ENCODE measurements around the gene SCAMP2. TPM values are rescaled to one million over a fixed set of nuclear protein-coding genes. Genes with fewer than 3 reads are reported as not detected.

Gene SCAMP2
- polyA plus RNA-seq, 2 donors = 58.9 to 62.3 TPM

DNA sequence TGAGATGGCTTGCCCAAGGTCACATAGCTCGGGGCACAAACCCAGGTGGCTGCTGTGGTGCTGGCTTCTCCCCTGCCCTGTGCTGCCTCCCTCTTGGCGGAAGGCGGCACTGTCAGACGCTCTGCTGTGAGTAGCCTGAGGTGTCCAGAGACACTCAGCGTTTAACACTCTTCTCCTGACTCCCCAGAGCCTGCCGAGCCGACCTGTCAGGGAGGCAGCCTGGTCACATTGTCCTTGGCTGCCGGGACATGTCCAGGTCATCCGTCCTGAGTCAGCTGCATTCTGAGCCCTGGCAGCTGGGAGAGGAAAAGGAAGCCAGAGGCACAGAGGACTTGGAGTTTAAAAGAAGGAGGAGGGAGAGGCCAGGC lies 55.8 kb downstream of the SCAMP2 start:
- H3K27me3 ChIP-seq (ENCODE audit: control insufficient read depth in 1 of 2, insufficient read depth in 2 of 2, low read length in 2 of 2) = no peaks in the 10 kb centered on the region
- no peaks in the 10 kb centered on the region for H3K36me3 ChIP-seq (ENCODE audit: control insufficient read depth in 2 of 2, insufficient read depth in 2 of 2, low read length in 1 of 2)
- peak overlapping the region; percentile 38 to 81 for H3K27ac ChIP-seq (ENCODE audit: low read depth in 2 of 2, low read length in 1 of 2)
- H3K4me3 ChIP-seq (ENCODE audit: low read depth in 1 of 2, low read length in 2 of 2) = no peak overlapping the region
- H3K9me3 ChIP-seq (ENCODE audit: control insufficient read depth in 2 of 2, insufficient read depth in 1 of 2, low read depth in 1 of 2, low read length in 1 of 2) = no peaks in the 10 kb centered on the region
- WGBS, 2 donors = 16 to 23% methylated on average over 9 of the region's 9 CpGs
- H3K4me1 ChIP-seq (ENCODE audit: control insufficient read depth in 2 of 2, insufficient read depth in 2 of 2, low read length in 1 of 2) = peaks cover 0 to 28% of the 10 kb centered on the region in 2 donors

DNA sequence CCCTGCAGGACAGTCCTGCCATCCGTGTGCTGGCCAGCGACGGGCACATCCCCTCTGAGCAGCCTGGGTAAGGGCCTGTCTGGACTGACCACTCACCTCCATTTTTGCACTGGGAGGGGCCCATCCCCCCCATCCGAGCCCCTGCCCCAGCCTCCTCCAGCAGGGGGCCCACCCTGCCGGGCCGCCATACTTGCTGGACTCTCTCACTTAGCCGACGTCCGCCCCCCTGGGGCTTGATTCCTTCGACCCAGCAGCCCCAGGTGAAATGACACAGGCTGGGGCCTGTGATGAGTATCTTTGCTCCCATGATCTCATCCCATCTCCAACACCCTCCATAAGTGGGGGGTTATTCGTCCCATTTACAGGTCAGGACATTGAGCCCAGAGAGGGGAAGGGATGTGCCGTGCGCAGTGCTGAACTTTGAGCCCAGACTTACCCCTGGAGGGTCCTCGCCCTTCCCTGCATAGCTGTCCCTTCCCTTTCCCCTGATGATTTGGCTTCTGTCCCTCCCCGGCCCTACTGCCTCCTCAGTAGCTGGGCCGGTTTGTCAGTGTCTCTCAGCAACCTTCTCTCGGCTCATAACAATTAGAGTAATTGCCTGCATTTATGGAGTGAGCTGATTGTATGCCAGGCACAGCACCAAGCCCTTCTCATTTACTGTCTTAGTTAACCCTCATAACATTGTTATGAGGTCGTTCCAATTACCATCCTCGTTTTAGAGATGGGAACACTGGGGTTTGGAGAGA lies 56.4 kb downstream of the SCAMP2 start:
- Histone ChIP-seq H3K27me3 (ENCODE audit: control insufficient read depth in 1 of 2, insufficient read depth in 2 of 2, low read length in 2 of 2) (no peaks in the 10 kb centered on the region), H3K27ac (ENCODE audit: low read depth in 2 of 2, low read length in 1 of 2) (peak overlapping the region; percentile 38 to 81), H3K36me3 (ENCODE audit: control insufficient read depth in 2 of 2, insufficient read depth in 2 of 2, low read length in 1 of 2) (no peaks in the 10 kb centered on the region), H3K4me1 (ENCODE audit: control insufficient read depth in 2 of 2, insufficient read depth in 2 of 2, low read length in 1 of 2) (peaks cover 0 to 28% of the 10 kb centered on the region in 2 donors), H3K4me3 (ENCODE audit: low read depth in 1 of 2, low read length in 2 of 2) (no peak overlapping the region), H3K9me3 (ENCODE audit: control insufficient read depth in 2 of 2, insufficient read depth in 1 of 2, low read depth in 1 of 2, low read length in 1 of 2) (no peaks in the 10 kb centered on the region)
- WGBS, 2 donors = 41 to 43% methylated on average over 19 of the region's 19 CpGs

DNA sequence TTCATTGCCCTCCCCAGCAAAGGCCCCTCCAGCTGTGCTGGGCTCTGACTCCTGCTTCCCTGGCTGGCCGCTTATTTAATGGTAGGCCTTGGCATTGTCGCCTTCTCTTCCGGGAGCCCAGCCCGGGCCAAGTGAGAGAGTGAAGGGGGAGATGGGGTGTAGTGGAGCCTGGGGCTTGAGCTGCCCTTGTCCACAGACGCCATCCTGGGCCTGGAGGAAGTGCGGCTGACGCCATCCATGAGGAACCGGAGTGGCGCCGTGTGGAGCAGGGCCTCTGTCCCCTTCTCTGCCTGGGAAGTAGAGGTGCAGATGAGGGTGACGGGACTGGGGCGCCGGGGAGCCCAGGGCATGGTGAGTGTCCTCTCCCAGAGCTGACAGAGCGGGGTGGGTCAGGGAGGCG lies 57.2 kb downstream of the SCAMP2 start:
- Histone ChIP-seq H3K27me3 (ENCODE audit: control insufficient read depth in 1 of 2, insufficient read depth in 2 of 2, low read length in 2 of 2) (no peaks in the 10 kb centered on the region), H3K4me1 (ENCODE audit: control insufficient read depth in 2 of 2, insufficient read depth in 2 of 2, low read length in 1 of 2) (peaks cover 0 to 28% of the 10 kb centered on the region in 2 donors), H3K4me3 (ENCODE audit: low read depth in 1 of 2, low read length in 2 of 2) (no peak overlapping the region), H3K9me3 (ENCODE audit: control insufficient read depth in 2 of 2, insufficient read depth in 1 of 2, low read depth in 1 of 2, low read length in 1 of 2) (no peaks in the 10 kb centered on the region), H3K27ac (ENCODE audit: low read depth in 2 of 2, low read length in 1 of 2) (no peak overlapping the region), H3K36me3 (ENCODE audit: control insufficient read depth in 2 of 2, insufficient read depth in 2 of 2, low read length in 1 of 2) (no peaks in the 10 kb centered on the region)
- WGBS, 2 donors = 89 to 92% methylated on average over 15 of the region's 15 CpGs

DNA sequence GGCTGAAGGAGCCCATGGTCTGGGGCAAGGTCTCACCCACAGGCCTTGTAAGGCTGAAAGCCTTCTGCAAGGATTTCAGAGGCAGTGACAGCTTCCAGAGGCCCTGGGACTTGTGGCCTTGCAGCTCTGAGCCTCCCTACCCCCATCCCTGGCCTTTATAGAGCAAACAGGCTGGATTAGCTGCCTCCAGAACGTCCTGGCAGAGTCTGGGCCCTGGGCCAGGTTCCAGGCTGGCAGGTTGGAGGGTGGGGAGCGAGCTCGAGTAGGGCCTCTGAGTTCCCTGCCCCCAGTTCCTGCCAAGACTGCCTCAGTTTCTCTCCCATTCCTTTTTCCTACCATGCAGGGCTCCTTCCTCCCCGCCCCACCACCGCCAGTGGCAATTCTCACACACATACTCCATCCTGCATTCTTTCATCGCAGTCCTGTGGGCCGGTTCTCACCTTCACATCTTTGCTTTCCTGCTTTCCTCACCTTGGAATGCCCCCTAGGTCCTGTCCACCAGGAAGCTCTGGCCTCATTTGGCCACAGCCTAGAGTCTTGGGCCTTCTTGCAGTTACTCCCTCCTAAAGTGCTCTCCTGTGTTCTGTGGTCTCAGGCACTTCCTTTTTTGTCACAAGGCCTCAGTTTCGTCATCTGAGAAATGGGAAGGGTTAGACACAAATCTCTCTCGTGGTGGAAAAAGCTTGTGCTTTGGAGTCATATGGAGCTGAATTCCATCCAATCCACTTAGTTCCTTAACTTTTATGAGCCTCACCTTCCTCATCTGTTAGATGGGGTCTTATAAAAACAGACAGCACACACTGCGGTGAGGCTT lies 57.8 kb downstream of the SCAMP2 start:
- no peaks in the 10 kb centered on the region for H3K36me3 ChIP-seq (ENCODE audit: control insufficient read depth in 2 of 2, insufficient read depth in 2 of 2, low read length in 1 of 2)
- H3K27ac ChIP-seq (ENCODE audit: low read depth in 2 of 2, low read length in 1 of 2) = peak overlapping the region in 1 of 2 donors; percentile 50
- no peak overlapping the region for H3K4me3 ChIP-seq (ENCODE audit: low read depth in 1 of 2, low read length in 2 of 2)
- no peaks in the 10 kb centered on the region for H3K27me3 ChIP-seq (ENCODE audit: control insufficient read depth in 1 of 2, insufficient read depth in 2 of 2, low read length in 2 of 2)
- H3K4me1 ChIP-seq (ENCODE audit: control insufficient read depth in 2 of 2, insufficient read depth in 2 of 2, low read length in 1 of 2) = peaks cover 0 to 28% of the 10 kb centered on the region in 2 donors
- no peaks in the 10 kb centered on the region for H3K9me3 ChIP-seq (ENCODE audit: control insufficient read depth in 2 of 2, insufficient read depth in 1 of 2, low read depth in 1 of 2, low read length in 1 of 2)
- WGBS, 2 donors = 64 to 67% methylated on average over 9 to 10 of the region's 10 CpGs

DNA sequence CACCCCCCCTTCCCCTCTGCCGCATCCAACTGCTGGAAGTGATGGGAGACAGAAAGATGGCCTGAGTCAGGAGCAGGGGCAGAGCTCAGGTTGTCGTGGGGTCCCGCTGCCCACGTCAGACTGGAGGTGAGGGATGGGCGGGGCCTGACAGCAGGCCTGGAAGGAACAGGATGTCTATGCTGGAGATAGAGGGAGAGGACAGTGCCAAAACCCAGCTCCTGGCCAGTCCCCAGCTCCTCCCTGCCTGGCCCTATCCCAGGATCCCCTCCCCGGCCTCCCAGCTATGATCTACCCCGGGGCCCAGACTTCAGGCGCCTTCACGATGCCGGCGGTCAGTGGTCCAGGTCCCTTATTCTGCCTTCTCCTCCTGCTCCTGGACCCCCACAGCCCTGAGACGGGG lies 60.6 kb downstream of the SCAMP2 start, which contains the start of gene LMAN1L:
Gene LMAN1L, plus strand, starts transcription at position 303 of the 400 bp plus-strand sequence. Its CDS starts 20 bp downstream, at position 323.
- no peaks in the 10 kb centered on the region for H3K36me3 ChIP-seq (ENCODE audit: control insufficient read depth in 2 of 2, insufficient read depth in 2 of 2, low read length in 1 of 2)
- no peaks in the 10 kb centered on the region for H3K9me3 ChIP-seq (ENCODE audit: control insufficient read depth in 2 of 2, insufficient read depth in 1 of 2, low read depth in 1 of 2, low read length in 1 of 2)
- peaks cover 4 to 25% of the 10 kb centered on the region in 2 donors for H3K4me1 ChIP-seq (ENCODE audit: control insufficient read depth in 2 of 2, insufficient read depth in 2 of 2, low read length in 1 of 2)
- no peak within 1 kb of the TSS for H3K4me3 ChIP-seq (ENCODE audit: low read depth in 1 of 2, low read length in 2 of 2)
- 67 to 77% methylated on average over 12 of the region's 12 CpGs for WGBS, 2 donors
- H3K27me3 ChIP-seq (ENCODE audit: control insufficient read depth in 1 of 2, insufficient read depth in 2 of 2, low read length in 2 of 2) = no peaks in the 10 kb centered on the region
- no peak within 1 kb of the TSS for H3K27ac ChIP-seq (ENCODE audit: low read depth in 2 of 2, low read length in 1 of 2)

DNA sequence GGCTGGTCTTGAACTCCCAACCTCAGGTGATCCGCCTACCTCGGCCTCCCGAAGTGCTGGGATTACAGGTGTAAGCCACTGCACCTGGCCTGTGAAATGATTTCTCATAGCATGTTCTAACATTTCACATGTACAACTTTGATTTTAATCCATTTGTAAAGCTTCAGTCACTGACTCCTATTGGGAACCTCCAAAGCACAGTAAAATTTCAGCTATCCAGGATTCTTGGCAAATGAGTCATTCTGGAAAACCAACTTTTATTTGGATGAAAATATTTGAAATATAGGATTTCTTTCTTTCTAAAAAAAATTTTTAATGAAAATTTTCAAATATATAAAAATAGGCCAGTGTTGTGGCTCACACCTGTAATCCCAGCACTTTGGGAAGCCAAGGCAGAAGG lies 63.2 kb downstream of the SCAMP2 start:
- H3K36me3 ChIP-seq (ENCODE audit: control insufficient read depth in 2 of 2, insufficient read depth in 2 of 2, low read length in 1 of 2) = no peaks in the 10 kb centered on the region
- no peaks in the 10 kb centered on the region for H3K9me3 ChIP-seq (ENCODE audit: control insufficient read depth in 2 of 2, insufficient read depth in 1 of 2, low read depth in 1 of 2, low read length in 1 of 2)
- no peak overlapping the region for H3K4me3 ChIP-seq (ENCODE audit: low read depth in 1 of 2, low read length in 2 of 2)
- H3K27me3 ChIP-seq (ENCODE audit: control insufficient read depth in 1 of 2, insufficient read depth in 2 of 2, low read length in 2 of 2) = no peaks in the 10 kb centered on the region
- H3K27ac ChIP-seq (ENCODE audit: low read depth in 2 of 2, low read length in 1 of 2) = no peak overlapping the region
- peaks cover 4 to 10% of the 10 kb centered on the region in 2 donors for H3K4me1 ChIP-seq (ENCODE audit: control insufficient read depth in 2 of 2, insufficient read depth in 2 of 2, low read length in 1 of 2)
- WGBS, 2 donors = 65 to 70% methylated on average over 3 of the region's 3 CpGs

DNA sequence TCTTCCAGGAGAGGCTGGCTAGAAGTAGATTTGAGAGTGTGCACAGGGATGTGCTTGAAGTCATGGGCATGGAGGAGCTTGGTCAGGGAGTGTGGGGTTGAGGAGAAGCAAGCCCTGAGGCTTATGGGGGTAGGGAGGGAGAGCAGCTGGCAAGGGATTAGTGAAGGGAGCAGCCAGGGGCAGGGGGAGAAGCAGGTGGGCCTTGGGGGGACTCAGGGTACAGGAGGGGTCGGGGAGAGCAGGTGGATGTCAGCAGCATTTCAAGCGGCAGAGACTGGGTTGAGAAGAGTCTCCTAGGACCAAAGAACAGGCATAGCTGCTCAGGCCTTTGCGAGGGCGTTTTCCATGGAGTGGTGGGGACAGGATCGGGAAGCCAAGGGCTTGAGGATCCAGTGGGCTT lies 63.9 kb downstream of the SCAMP2 start:
- Histone ChIP-seq H3K9me3 (ENCODE audit: control insufficient read depth in 2 of 2, insufficient read depth in 1 of 2, low read depth in 1 of 2, low read length in 1 of 2) (no peaks in the 10 kb centered on the region), H3K36me3 (ENCODE audit: control insufficient read depth in 2 of 2, insufficient read depth in 2 of 2, low read length in 1 of 2) (no peaks in the 10 kb centered on the region), H3K27ac (ENCODE audit: low read depth in 2 of 2, low read length in 1 of 2) (no peak overlapping the region), H3K4me3 (ENCODE audit: low read depth in 1 of 2, low read length in 2 of 2) (no peak overlapping the region), H3K27me3 (ENCODE audit: control insufficient read depth in 1 of 2, insufficient read depth in 2 of 2, low read length in 2 of 2) (no peaks in the 10 kb centered on the region), H3K4me1 (ENCODE audit: control insufficient read depth in 2 of 2, insufficient read depth in 2 of 2, low read length in 1 of 2) (peaks cover 4 to 8% of the 10 kb centered on the region in 2 donors)
- 79 to 80% methylated on average over 5 of the region's 5 CpGs for WGBS, 2 donors

DNA sequence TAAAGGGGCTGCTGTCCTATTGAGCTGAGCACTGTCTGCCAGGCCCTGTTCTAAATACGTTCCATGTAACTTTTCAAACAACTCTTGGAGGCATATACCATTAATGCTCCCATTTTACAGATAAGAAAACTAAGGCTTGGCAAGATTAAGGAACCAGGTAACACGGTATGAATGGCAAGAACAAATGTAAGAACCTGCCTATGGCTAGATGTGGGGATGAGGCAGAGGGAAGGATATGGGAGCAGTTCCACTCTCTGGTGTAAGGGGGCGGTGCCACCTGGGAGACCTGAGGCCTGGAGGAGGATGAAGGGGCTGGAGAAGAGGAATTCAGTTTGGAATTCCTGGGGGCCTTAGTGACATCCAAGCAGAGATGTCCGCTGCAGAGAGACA lies 64.3 kb downstream of the SCAMP2 start:
- H3K36me3 ChIP-seq (ENCODE audit: control insufficient read depth in 2 of 2, insufficient read depth in 2 of 2, low read length in 1 of 2) = peaks cover 0 to under 1% of the 10 kb centered on the region in 2 donors
- 62 to 77% methylated on average over 4 of the region's 4 CpGs for WGBS, 2 donors
- H3K9me3 ChIP-seq (ENCODE audit: control insufficient read depth in 2 of 2, insufficient read depth in 1 of 2, low read depth in 1 of 2, low read length in 1 of 2) = no peaks in the 10 kb centered on the region
- no peak overlapping the region for H3K4me3 ChIP-seq (ENCODE audit: low read depth in 1 of 2, low read length in 2 of 2)
- H3K4me1 ChIP-seq (ENCODE audit: control insufficient read depth in 2 of 2, insufficient read depth in 2 of 2, low read length in 1 of 2) = peaks cover 4 to 8% of the 10 kb centered on the region in 2 donors
- no peak overlapping the region for H3K27ac ChIP-seq (ENCODE audit: low read depth in 2 of 2, low read length in 1 of 2)
- H3K27me3 ChIP-seq (ENCODE audit: control insufficient read depth in 1 of 2, insufficient read depth in 2 of 2, low read length in 2 of 2) = no peaks in the 10 kb centered on the region

DNA sequence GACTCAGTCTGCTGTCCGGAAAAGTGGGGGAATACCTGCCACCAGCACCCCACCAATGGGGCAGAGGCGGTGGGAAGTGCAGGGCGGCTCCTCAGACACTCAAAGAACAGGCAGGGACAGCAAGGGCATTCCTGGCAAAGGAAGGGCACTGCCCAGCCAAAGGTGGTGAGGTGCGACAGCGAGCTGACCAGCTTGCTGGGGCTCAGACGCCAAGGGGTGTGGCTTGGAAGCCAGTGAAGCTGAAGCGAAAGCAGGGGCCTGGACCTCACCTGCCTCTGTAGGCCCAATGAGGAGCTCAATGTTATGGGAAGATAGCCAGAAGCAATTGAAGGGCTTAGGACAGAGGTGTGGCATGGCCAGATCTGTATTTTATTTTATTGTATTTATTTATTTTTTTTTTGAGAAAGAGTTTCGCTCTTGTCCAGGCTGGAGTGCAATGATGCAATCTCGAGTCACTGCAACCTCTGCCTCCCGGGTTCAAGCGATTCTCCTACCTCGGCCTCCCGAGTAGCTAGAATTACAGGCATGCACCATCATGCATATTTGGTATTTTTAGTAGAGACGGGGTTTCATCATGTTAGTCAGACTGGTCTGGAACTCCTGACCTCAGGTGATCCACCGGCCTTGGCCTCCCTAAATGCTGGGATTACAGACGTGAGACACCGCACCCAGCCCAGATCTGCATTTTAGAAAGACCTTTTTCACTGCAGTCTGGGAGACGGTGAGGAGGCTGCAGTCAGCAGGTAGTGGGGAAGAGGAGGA lies 64.9 kb downstream of the SCAMP2 start:
- Histone ChIP-seq H3K9me3 (ENCODE audit: control insufficient read depth in 2 of 2, insufficient read depth in 1 of 2, low read depth in 1 of 2, low read length in 1 of 2) (no peaks in the 10 kb centered on the region), H3K27ac (ENCODE audit: low read depth in 2 of 2, low read length in 1 of 2) (peak overlapping the region in 1 of 2 donors; percentile 47), H3K36me3 (ENCODE audit: control insufficient read depth in 2 of 2, insufficient read depth in 2 of 2, low read length in 1 of 2) (peaks cover 0 to 7% of the 10 kb centered on the region in 2 donors), H3K4me3 (ENCODE audit: low read depth in 1 of 2, low read length in 2 of 2) (no peak overlapping the region), H3K27me3 (ENCODE audit: control insufficient read depth in 1 of 2, insufficient read depth in 2 of 2, low read length in 2 of 2) (no peaks in the 10 kb centered on the region), H3K4me1 (ENCODE audit: control insufficient read depth in 2 of 2, insufficient read depth in 2 of 2, low read length in 1 of 2) (peaks cover 4 to 8% of the 10 kb centered on the region in 2 donors)
- 54 to 56% methylated on average over 18 of the region's 18 CpGs for WGBS, 2 donors
